Kidney capillary endothelial cell (primary cell): ENCODE data around the gene IL10.
A peak's percentile ranks its signal among the peaks of the same experiment; 100 is the strongest.
"Not testable (repeated sequence)": the region's sequence is repeated elsewhere in the genome, so short reads cannot be mapped to it uniquely, and the experiment has no call there.

ENCODE experiments used
- DNase-seq: peaks from one replicate; pipeline ENCODE4 v3.0.0-alpha.2; 2018; ENCODE audit warnings: low spot score

Gene IL10

DNA sequence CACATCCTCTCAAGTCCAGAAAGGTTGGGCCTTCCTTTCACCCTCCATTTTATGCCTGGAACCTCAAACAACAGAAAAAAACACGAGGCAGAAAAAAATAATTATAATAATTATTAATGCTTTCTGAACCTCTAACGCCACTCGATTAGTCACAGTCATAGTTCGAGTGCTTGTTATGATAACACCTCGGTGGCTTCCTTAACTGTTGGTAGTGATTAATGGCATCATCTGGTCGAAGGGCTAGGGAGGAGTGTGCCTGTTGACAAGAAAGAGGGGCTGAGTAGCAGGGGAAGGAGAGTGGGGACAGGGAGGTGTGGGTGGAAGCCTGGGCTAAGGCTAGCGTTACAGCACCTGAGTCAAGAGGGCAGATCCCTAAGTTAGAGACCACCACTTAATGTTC lies 21.3 kb upstream of the IL10 start:
- no peak for DNase-seq

DNA sequence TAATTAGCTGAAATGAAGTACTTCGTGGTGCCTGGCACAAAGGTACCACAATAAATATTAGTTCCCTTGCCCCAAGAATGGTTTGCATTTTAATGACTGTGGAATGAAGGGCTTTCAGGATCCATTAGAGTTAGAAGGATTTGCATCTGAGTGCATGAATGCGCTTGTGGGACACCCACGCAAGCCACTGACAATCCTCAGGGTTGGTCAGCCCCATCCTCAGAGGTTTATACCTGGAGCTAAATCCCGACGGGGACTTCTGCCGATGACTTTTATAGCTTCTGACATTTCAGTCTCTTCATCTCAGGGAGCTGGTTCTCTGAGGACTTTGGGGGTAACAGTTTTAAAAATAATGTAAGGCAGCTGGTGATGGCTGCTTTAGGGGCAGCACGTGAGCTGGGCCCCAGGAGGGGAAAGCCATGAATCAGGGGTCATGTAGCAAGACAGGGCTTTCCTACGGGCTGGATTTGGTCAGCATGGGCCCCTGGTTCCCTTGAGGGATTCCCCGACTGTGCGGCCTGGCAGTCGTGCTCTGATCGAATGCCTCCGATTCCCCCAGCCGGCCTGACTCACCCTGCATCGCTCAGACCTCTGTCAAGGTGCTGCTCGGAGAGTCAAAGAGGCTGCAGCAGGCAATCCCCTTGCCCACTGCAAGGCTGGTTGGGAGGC lies 20.8 kb upstream of the IL10 start:
- no peak for DNase-seq

DNA sequence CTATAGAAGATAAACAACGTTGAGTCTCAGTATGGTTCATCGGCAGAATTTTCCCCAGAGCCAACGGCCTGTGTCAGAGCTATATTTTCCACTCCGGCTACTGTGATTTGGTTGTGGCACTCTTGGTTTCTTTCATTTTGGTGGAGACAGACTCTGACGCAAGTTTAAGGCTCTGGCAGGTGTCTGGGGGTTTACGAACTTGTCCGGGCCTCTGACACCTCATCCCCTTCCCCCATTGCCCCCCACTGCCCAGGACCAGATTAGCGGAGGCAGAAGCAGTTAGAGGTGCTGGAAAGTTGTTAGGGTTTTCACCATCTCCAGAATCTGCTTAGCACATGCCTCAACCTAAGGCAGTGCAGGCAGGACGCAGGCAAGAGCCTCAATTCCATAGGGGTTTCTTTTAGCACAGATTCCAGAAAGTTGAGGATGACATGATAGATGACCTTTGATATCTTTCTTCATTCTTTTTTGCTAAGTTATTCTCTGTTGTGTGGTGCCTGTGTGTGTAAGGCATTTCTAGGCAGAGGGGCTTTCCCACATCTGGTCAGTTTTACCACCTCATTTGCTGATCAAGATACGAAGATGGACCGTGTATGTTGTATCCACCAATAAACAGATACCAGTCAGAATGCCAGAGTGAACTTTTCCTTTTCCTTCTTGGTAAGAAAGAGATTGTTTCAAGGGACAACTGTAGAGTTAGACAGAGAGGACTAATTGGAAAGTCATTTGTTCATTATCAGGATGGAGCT lies 18.4 kb upstream of the IL10 start:
- DNase-seq, result no peak

DNA sequence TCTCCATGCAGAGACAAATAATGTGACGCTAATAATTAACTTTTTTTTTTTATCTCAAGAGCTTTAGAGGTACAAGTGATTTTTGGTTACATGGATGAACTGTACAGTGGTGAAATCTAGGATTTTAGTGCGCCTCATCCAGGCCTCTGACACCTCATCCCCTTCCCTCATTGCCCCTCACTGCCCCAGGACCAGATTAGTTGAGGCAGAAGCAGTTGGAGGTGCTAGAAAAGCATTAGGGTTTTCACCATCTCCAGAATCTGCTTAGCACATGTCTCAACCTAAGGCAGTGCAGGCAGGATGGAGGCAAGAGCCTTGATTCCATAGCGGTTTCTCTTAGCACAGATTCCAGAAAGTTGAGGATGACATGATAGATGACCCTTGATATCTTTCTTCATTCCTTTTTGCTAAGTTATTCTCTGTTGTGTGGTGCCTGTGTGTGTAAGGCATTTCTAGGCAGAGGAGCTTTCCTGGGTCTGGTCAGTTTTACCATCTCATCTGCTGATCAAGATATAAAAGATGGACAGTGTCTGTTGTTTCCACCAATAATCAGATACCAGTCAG lies 16.3 kb upstream of the IL10 start:
- no peak for DNase-seq

DNA sequence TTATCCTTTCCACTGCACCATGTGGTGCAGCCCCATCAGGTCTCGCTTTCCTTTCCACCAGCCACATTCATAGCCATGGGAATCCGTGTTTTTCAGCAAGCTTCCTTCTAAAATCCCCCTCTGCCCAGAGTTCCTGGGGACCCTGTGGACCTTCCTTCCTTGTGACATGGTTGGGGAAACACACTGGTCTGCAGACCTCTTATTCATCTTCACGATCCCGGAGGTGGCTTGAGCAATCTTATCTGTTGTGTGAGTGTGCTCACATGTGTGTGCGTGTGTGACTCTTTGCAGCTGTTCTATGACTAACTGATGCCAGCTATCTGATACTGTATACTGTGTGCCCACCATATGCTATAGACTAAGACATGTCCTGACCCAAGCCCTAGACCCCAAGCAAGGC lies 15.6 kb upstream of the IL10 start:
- DNase-seq, result no peak

DNA sequence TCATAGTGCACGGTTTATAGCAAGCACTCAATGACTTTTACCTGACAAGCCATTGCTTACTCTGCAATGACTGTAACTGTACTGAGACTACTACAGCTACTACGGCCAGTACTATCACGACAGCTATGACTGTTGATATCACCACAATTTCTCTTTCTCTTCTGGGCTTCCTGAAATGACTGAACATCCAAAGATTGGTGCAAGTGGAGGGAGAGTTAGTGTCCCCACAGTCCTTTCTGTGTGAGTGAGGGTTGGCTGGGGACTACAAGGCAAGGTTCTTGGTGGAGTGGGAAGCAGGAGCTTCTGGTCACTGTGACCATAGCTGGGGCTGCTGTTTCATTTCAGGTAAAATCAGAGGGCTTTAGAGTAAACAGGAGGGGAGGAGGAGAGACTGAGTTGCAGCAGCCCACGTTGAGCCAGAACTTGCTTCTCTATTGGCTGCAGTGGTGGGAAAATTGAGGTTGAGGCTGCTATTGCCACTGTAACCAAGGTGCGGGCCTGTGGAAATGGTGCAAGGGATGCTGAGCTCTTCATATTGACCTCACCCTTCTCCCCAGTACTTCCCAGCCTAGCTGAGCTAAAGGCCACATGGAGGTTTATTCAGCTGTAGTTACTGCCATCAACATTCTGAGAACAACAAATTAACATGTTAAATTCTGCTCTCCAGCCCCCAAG lies 14.1 kb upstream of the IL10 start:
- no peak for DNase-seq

DNA sequence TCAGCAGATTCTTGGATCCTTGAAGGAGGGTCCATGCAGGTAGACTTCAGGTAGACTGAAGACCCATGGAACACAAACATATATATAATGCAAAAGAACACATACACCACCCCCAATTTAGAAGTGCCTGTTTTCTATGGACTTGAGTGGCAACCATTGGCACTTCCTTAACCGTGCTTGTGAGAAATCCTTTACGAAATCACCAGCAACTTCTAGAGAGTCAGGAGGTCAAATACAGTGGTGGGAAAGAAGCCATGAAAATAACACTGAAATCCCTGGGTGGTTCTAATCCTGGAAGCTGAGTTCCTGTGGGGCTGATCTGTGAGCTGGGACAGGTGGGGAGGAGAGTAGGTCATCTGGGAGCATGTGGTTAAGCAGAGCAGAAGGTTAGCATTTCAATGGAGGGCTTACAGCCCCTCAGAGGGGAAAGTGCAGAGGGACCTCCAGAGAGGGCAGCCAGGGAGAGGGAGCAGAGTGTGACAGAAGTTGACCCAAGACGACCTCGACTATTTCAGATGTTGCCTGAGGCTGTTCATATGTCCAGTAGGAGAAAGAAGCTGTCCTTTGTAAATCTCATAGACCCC lies 13.0 kb upstream of the IL10 start:
- no peak for DNase-seq

DNA sequence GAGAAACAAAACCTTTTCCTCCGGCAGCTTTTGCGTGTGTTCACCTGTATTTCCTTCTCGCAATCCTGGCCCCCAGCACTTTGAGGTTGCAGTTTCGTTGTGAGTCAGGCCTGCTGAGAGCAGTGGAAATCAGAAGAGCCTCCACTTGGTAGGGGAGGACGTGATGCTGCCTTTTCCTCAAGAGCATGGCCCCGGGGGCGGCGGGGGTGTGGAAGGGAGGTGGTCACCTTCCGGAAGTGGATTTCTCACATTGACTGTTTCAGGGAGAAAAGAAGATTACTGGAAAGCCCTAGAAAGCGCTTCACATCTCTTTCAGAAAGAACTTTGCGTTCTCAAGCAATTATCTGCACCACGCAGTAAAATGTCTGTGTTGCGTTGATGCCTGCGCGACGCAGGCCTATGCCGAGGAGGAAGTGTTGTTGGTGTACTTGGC lies 12.2 kb upstream of the IL10 start:
- DNase-seq, result no peak

DNA sequence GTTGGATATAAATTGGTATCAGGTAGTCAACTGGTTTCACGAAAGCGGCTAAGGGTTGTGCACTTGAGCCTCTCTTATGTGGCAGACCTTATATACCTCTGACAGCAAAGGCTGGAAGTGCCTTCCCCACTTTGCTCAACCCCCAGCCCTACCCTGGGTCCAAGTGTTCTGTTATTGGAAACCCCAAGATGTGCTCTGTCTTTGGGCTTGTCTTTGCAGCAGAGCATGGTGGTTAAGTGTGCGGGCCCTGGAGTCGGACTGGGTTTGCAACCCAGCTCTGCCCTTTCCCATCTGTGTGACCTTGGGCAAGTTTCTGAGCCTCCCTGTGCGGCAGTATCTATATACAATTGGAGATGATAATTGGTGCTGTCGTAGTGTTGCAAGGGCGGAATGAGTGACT lies 11.2 kb upstream of the IL10 start:
- no peak for DNase-seq

DNA sequence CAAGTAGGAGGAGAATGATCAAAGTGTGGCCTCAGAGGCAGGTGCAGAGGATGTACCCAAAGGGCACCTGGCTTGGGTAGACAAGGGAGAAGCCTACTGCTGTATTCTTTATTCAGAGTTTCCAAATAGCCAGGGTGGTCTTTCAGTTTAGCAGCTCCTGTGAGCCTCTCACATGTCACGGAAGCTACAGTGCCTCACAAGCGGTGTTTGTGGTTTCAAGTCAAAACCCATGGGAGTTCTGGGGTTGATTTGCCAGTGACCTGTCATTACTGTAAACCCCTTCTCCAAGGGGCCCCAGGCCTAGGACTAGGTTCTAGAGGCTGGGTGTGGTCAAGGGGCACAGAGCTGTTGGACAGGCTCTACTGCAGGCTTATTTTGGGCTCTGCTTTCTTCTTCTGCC lies 10.2 kb upstream of the IL10 start:
- no peak for DNase-seq

DNA sequence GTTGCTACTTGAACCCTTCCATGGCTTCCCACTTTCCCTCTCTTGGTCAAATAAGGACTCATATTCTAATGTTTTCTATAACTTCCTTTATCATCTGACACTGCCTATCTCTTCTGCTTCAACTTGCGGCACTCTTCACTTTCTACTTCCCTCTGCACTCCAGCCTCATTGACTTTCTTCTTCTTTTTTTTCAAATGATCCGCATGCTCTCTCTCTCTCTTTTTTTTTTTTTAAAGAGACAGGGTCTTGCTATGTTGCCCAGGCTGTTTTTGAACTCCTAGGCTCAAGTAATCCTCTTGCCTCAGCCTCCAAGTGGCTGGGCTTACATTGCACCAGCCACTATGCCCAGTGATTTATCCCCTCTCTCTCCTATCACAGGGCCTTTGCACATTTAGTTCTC lies 7.3 kb upstream of the IL10 start:
- DNase-seq, result no peak

DNA sequence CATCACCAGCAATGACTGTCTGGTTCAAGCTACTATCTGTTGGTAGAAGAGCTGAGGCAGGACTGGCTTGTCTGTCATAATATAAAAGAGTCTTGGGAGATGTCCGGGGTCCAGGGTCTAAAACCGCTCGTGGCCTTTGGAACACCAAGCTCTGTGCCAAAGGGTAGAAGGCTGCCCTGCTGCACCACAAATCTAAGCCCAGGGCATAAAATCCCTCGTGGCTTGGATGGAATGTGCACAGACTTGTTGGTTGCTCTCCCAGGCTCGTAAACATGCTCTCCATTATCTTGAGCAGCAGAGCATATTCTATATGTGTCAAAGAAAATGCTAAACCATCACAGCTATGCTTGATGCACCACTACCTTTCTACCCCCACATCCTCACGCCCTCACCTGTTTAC lies 6.6 kb upstream of the IL10 start:
- not testable (repeated sequence) for DNase-seq

DNA sequence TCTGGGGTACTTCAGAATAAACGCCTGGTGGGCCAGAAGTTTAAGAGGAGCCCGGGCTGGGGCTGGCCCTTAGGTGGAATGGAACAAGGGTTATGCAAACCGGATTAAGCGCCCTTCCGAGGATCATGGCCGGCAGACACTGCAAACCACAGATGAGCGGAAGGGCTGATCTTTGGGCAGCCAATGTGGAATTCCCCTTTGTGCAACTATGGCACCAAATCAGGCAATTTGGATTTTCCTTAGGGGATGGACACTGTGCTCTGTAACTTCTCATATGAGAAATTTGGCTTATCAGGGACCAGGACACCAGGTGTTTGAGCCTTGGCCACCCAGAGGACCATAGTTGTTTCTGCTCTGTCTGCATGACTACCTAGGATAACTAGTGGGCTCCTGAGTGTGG lies 5.7 kb upstream of the IL10 start:
- no peak for DNase-seq

DNA sequence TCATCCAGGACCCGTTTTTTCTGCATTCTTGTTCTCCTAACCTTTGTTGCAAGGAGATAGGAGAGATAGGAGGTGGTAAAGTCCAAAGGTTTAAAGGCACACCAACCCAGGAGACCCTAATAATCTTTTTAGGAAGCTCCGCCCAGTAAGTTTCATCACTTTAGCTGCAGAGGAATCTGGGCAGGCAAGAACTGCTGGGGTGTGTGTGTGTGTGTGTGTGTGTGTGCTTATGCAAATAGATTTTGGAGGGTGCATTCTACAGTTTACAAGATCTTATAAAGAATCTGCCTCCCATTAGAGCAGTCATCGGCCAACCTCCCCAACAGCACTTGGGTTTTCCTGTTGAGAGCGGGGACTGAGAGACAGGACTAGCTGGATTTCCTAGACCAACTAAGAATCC lies 3.9 kb upstream of the IL10 start:
- DNase-seq, result no peak

DNA sequence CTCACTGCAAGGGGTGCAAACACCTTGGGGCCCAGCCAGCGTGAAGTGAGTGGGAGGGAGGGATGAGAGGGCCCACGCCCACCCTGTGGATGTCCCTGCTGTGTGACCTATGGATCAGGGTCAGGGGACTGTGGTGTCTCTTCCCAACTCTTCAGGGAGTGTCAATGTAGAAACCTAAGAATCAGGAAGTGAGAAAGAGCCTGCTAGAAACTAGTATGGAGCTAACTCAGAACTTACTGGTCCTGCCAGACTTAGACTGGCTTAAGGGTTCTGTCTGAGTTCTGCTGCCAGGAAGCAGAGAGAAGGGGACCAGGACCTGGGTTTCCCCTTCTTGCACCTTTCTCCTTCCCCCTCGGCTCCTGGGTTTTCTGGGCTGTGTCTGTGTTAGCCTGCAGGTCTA lies 1.8 kb upstream of the IL10 start:
- no peak for DNase-seq

DNA sequence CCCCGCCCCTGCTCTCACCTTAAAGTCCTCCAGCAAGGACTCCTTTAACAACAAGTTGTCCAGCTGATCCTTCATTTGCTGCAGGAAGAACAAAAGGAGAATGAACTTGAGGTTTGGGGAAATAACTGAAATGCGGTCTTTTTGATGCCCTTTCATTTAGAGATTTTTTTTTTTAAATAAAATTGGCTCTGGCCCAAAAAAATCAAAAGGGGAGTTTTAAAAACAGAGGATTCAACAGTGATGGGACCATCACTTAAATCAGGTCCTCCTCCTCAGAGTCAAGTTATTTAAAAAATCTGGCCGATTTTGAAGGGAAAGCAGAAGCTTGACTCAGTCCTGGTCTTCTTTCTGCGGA lies 979 bp downstream of the IL10 start:
- no peak for DNase-seq

DNA sequence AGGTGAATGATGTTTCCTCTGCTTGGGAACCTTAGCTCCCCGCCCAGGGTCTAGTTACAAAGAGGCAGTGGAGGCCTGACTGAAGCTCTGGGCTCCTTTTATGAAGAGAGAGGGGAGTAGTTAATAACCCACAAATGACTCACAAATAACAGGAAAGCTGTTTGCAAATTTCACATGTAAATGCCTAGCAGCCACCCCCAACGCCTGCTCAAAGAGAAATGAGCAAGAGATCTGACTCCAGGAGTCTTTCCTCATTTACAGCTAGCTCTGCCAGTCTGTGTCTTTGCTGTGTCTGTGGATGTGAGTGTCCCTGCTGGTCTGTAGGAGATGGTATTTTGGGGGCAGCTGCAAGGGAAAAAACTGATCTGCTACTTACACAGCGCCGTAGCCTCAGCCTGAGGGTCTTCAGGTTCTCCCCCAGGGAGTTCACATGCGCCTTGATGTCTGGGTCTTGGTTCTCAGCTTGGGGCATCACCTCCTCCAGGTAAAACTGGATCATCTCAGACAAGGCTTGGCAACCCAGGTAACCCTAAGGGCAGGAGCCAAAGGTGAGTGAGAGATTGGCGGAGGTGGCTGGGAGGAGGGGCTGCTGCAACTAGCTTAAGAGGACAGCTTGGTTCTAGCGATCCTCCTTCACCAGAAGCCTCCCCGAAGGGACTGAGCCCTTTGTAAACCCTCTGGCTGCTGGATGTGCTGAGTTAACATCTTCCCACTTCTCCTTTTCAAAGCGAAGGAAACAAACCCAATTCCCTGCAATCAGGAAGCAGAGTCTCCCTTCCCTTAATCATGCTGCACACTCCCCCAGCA lies 1.6 kb downstream of the IL10 start, which contains the start of gene IL19:
Gene IL19, plus strand, starts transcription at position 243 of the 807 bp plus-strand sequence. CDS start 65,890 bp downstream, outside the sequence.
- peak; percentile 9 for DNase-seq

DNA sequence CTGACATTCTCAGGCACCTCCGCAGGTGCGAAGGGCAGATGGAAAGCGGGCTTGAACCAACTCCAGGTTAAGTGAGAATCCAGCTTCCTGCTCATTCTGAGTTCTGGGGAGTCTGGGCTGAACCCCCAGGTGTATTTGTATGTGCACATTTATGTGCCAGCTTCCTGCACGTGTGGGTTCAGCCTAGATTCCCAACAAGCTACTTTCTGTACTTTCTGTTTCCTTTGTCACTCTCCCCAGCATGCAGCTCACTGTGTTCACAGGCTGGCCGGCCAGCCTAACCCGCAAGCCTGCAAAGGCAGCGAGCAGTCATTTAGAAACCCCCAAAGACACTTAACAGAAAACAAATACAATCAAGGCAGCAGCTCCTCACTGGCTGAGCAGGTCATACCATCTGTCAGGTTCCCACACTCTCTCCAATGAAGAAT lies 3.0 kb downstream of the IL10 start:
- DNase-seq, result no peak

DNA sequence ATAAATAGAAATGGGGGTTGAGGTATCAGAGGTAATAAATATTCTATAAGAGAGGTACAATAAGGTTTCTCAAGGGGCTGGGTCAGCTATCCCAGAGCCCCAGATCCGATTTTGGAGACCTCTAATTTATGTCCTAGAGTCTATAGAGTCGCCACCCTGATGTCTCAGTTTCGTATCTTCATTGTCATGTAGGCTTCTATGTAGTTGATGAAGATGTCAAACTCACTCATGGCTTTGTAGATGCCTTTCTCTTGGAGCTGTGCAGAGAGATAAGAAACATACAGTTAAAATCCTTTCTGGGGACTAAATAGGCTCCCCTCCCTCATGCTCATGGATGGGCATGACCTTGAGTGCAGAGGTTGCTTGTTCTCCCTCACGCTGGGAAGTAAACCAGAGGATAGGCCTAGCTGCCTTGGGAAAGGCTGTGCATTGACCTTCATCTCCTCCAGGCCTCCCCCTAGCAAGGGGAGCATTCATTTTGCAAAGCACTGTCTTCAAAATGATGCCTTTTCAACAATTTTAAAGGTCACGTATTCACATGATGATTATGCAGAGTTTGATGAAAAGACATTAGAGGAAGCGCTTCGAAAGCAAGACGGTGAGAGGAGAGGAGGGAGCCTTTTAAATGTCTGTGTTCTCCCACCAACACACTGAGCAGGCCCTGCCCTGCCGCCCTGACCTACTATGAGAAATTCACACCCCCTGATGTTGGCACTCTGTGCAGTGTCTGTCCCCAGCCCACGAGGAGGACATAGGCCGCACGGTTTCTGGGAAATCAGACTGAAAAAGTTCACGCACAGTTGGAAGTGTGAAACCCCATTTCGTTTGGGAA lies 3.6 kb downstream of the IL10 start:
- no peak for DNase-seq

DNA sequence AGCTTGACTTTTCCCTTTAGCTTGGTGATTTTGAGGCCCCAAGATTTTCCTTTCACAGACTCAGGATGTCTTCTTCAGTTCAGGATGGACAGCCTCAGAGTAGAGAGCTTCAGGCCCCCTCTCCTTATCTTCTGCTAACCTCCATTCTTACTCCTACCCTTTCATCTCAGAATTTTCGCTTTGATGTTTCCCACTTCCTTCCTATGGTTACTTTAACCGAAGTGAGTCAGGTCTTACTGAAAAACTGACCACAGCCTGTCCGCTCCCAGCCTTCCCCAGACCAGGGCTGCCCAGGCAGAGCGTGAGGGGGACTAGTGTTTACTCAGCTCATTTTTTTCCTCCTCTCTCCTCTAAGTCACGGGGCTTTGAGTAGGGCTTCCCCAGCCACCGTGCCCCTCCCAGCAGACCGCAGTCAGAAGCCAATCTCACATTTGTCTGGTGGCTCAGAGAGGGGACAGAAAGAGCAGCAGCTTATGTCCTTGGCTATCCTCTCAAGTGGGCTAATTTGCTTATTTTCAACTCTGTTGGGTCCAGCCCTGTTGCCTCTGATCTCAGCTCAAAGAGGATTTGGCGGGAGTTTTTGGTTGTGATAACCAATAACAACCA lies 5.9 kb downstream of the IL10 start:
- peak; percentile 13 for DNase-seq
